Measurements from ENCODE around the gene TAF1.
"Not testable (repeated sequence)": the region's sequence is repeated elsewhere in the genome, so short reads cannot be mapped to it uniquely, and the experiment has no call there.

Gene TAF1

DNA sequence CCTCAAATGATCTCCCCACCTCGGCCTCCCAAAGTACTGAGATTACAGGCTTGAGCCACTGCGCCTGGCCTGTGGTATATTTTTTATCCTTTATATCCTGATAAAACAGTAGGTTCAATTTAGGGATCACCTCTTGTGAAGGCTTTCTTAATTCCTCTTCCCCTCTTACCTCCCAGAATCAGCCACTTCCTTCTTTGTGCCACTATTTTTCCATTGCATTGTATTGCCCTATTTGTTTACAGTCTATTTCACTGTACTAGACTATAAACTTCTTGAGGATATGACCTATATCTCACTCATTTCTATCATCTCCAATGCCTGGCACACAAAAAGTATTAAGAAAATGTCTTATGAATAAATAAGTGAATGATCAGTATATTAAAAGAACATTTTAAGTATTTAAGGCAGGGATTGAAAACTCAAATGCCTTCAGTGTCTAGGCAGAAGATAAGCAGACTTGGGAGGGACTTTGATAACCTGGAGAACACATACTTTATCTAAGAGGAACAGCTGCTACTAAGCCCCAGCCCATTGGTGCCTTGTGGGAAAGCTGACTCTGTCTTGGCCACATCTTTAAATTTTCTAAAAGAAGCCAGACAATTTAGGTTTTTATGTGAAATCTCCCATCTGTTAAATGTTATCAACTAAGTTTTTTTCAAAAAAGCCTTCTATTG, 84.4 kb downstream of the TAF1 start:
- H3K4me1 ChIP-seq (ENCODE audit: control insufficient read depth in 2 of 2, insufficient read depth in 1 of 2, low read depth in 1 of 2, low read length in 2 of 2), result no peaks in the 10 kb centered on the region
- no peak overlapping the region for H2BK120ac ChIP-seq (ENCODE audit: low read depth, low read length)
- H2AFZ ChIP-seq (ENCODE audit: low read length), result no peak overlapping the region
- H2BK15ac ChIP-seq (ENCODE audit: low read length), result no peak overlapping the region
- no peak overlapping the region for H3K27ac ChIP-seq (replicated peaks; ENCODE audit: low read length)
- WGBS, 2 donors (ENCODE audit: extremely low coverage in 2 of 2, insufficient read length in 2 of 2, insufficient replicate concordance in 1 of 2), result no CpG with 5 or more reads among the region's 2 CpGs
- H4K91ac ChIP-seq (ENCODE audit: low read depth, low read length, poor library complexity), result no peak overlapping the region
- no peak overlapping the region for H2BK12ac ChIP-seq (ENCODE audit: low read length)
- no peak overlapping the region for H2AK5ac ChIP-seq (ENCODE audit: low read depth, low read length)
- no peak overlapping the region for H3K14ac ChIP-seq (ENCODE audit: low read length)
- no peak overlapping the region for H3K18ac ChIP-seq (ENCODE audit: low read length)
- H3K4ac ChIP-seq (ENCODE audit: low read length), result no peak overlapping the region
- no peaks in the 10 kb centered on the region for H3K27me3 ChIP-seq (ENCODE audit: control insufficient read depth in 3 of 3, insufficient read depth in 3 of 3, low read depth in 1 of 3, low read length in 3 of 3)
- H3K79me1 ChIP-seq (ENCODE audit: low read depth, low read length), result no peaks in the 10 kb centered on the region
- no peak overlapping the region for H3K23ac ChIP-seq (ENCODE audit: low read depth, low read length, poor library complexity)
- no peak for DNase-seq (ENCODE audit: low spot score)
- peaks cover 2 to 65% of the 10 kb centered on the region in 2 donors for H3K36me3 ChIP-seq (replicated peaks in 1 of 2; ENCODE audit: control insufficient read depth in 2 of 2, insufficient read depth in 2 of 2, low read length in 2 of 2)
- H3K9me3 ChIP-seq (replicated peaks in 1 of 2; ENCODE audit: control insufficient read depth in 2 of 2, insufficient read depth in 1 of 2, low read depth in 1 of 2, low read length in 2 of 2), result no peaks in the 10 kb centered on the region
- no peak overlapping the region for H3K9ac ChIP-seq (ENCODE audit: low read depth, low read length, poor library complexity)
- H3K4me2 ChIP-seq (ENCODE audit: insufficient read depth, low read length, poor library complexity, severe bottlenecking), result no peak overlapping the region
- no peak overlapping the region for H4K8ac ChIP-seq (ENCODE audit: low read depth, low read length)
- H2BK5ac ChIP-seq (ENCODE audit: low read length), result no peak overlapping the region
- no peak overlapping the region for H3K4me3 ChIP-seq (ENCODE audit: low read length in 2 of 2)

GRCh38 chrX:71451518-71451917, 85.4 kb downstream of the TAF1 start:
- H3K9ac ChIP-seq (ENCODE audit: low read depth, low read length, poor library complexity); H3K14ac ChIP-seq (ENCODE audit: low read length); H3K23ac ChIP-seq (ENCODE audit: low read depth, low read length, poor library complexity); H3K4ac ChIP-seq (ENCODE audit: low read length); H3K18ac ChIP-seq (ENCODE audit: low read length); H2BK120ac ChIP-seq (ENCODE audit: low read depth, low read length); H3K27me3 ChIP-seq (ENCODE audit: control insufficient read depth in 3 of 3, insufficient read depth in 3 of 3, low read depth in 1 of 3, low read length in 3 of 3); H3K4me2 ChIP-seq (ENCODE audit: insufficient read depth, low read length, poor library complexity, severe bottlenecking); H3K79me1 ChIP-seq (ENCODE audit: low read depth, low read length); H2BK5ac ChIP-seq (ENCODE audit: low read length); H2BK12ac ChIP-seq (ENCODE audit: low read length); H2BK15ac ChIP-seq (ENCODE audit: low read length); H4K91ac ChIP-seq (ENCODE audit: low read depth, low read length, poor library complexity); H3K4me3 ChIP-seq (ENCODE audit: low read length in 2 of 2); H3K4me1 ChIP-seq (ENCODE audit: control insufficient read depth in 2 of 2, insufficient read depth in 1 of 2, low read depth in 1 of 2, low read length in 2 of 2); H3K9me3 ChIP-seq (replicated peaks in 1 of 2; ENCODE audit: control insufficient read depth in 2 of 2, insufficient read depth in 1 of 2, low read depth in 1 of 2, low read length in 2 of 2); DNase-seq (ENCODE audit: low spot score); H2AK5ac ChIP-seq (ENCODE audit: low read depth, low read length); H4K8ac ChIP-seq (ENCODE audit: low read depth, low read length); H2AFZ ChIP-seq (ENCODE audit: low read length); H3K27ac ChIP-seq (replicated peaks; ENCODE audit: low read length): not testable (repeated sequence)
- WGBS, 2 donors (ENCODE audit: extremely low coverage in 2 of 2, insufficient read length in 2 of 2, insufficient replicate concordance in 1 of 2), result no CpG with 5 or more reads among the region's 6 CpGs
- H3K36me3 ChIP-seq (replicated peaks in 1 of 2; ENCODE audit: control insufficient read depth in 2 of 2, insufficient read depth in 2 of 2, low read length in 2 of 2), result peaks cover 4 to 66% of the 10 kb centered on the region in 2 donors

DNA sequence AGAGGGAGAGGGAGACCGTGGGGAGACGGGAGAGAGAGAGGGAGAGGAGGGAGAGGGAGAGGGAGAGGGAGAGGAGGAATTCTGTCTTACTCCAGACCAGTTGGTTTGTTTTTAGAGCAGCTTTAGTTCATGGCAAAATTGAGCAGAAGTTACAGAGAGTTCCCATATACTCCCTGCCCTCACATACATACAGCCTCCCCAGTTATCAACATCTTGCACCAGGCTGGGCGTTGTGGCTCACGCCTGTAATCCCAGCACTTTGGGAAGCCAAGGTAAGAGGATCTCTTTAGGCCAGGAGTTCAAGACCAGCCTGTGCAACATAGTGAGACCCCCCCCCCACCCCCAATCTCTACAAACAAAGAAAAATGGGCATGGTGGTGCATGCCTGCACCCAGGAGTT, 86.9 kb downstream of the TAF1 start:
- H3K4me3 ChIP-seq (ENCODE audit: low read length in 2 of 2), result no peak overlapping the region
- no peak overlapping the region for H3K4me2 ChIP-seq (ENCODE audit: insufficient read depth, low read length, poor library complexity, severe bottlenecking)
- H2AFZ ChIP-seq (ENCODE audit: low read length), result no peak overlapping the region
- H3K4me1 ChIP-seq (ENCODE audit: control insufficient read depth in 2 of 2, insufficient read depth in 1 of 2, low read depth in 1 of 2, low read length in 2 of 2), result no peaks in the 10 kb centered on the region
- peaks cover 4 to 65% of the 10 kb centered on the region in 2 donors for H3K36me3 ChIP-seq (replicated peaks in 1 of 2; ENCODE audit: control insufficient read depth in 2 of 2, insufficient read depth in 2 of 2, low read length in 2 of 2)
- H3K9ac ChIP-seq (ENCODE audit: low read depth, low read length, poor library complexity), result no peak overlapping the region
- no peaks in the 10 kb centered on the region for H3K27me3 ChIP-seq (ENCODE audit: control insufficient read depth in 3 of 3, insufficient read depth in 3 of 3, low read depth in 1 of 3, low read length in 3 of 3)
- H3K79me1 ChIP-seq (ENCODE audit: low read depth, low read length), result no peaks in the 10 kb centered on the region
- H2BK120ac ChIP-seq (ENCODE audit: low read depth, low read length), result no peak overlapping the region
- H2AK5ac ChIP-seq (ENCODE audit: low read depth, low read length), result no peak overlapping the region
- H2BK12ac ChIP-seq (ENCODE audit: low read length), result no peak overlapping the region
- no peak overlapping the region for H4K8ac ChIP-seq (ENCODE audit: low read depth, low read length)
- no peak overlapping the region for H3K27ac ChIP-seq (replicated peaks; ENCODE audit: low read length)
- no peak overlapping the region for H4K91ac ChIP-seq (ENCODE audit: low read depth, low read length, poor library complexity)
- WGBS, 2 donors (ENCODE audit: extremely low coverage in 2 of 2, insufficient read length in 2 of 2, insufficient replicate concordance in 1 of 2), result no CpG with 5 or more reads among the region's 4 CpGs
- no peak for DNase-seq (ENCODE audit: low spot score)
- H2BK15ac ChIP-seq (ENCODE audit: low read length), result no peak overlapping the region
- H3K9me3 ChIP-seq (replicated peaks in 1 of 2; ENCODE audit: control insufficient read depth in 2 of 2, insufficient read depth in 1 of 2, low read depth in 1 of 2, low read length in 2 of 2), result no peaks in the 10 kb centered on the region
- H3K4ac ChIP-seq (ENCODE audit: low read length), result no peak overlapping the region
- H3K23ac ChIP-seq (ENCODE audit: low read depth, low read length, poor library complexity), result no peak overlapping the region
- H2BK5ac ChIP-seq (ENCODE audit: low read length), result no peak overlapping the region
- no peak overlapping the region for H3K18ac ChIP-seq (ENCODE audit: low read length)
- no peak overlapping the region for H3K14ac ChIP-seq (ENCODE audit: low read length)

- H2BK120ac ChIP-seq (ENCODE audit: low read depth, low read length), result no peak overlapping the region
- WGBS, 2 donors (ENCODE audit: extremely low coverage in 2 of 2, insufficient read length in 2 of 2, insufficient replicate concordance in 1 of 2), result no CpG with 5 or more reads among the region's 3 CpGs
- no peak overlapping the region for H3K4ac ChIP-seq (ENCODE audit: low read length)
- H3K18ac ChIP-seq (ENCODE audit: low read length), result no peak overlapping the region
- DNase-seq (ENCODE audit: low spot score), result no peak
- no peak overlapping the region for H3K4me2 ChIP-seq (ENCODE audit: insufficient read depth, low read length, poor library complexity, severe bottlenecking)
- H2AFZ ChIP-seq (ENCODE audit: low read length), result no peak overlapping the region
- H3K27ac ChIP-seq (replicated peaks; ENCODE audit: low read length), result no peak overlapping the region
- no peaks in the 10 kb centered on the region for H3K27me3 ChIP-seq (ENCODE audit: control insufficient read depth in 3 of 3, insufficient read depth in 3 of 3, low read depth in 1 of 3, low read length in 3 of 3)
- H3K4me3 ChIP-seq (ENCODE audit: low read length in 2 of 2), result no peak overlapping the region
- H3K4me1 ChIP-seq (ENCODE audit: control insufficient read depth in 2 of 2, insufficient read depth in 1 of 2, low read depth in 1 of 2, low read length in 2 of 2), result no peaks in the 10 kb centered on the region
- H3K9me3 ChIP-seq (replicated peaks in 1 of 2; ENCODE audit: control insufficient read depth in 2 of 2, insufficient read depth in 1 of 2, low read depth in 1 of 2, low read length in 2 of 2), result no peaks in the 10 kb centered on the region
- H2BK12ac ChIP-seq (ENCODE audit: low read length), result no peak overlapping the region
- no peak overlapping the region for H4K8ac ChIP-seq (ENCODE audit: low read depth, low read length)
- H2AK5ac ChIP-seq (ENCODE audit: low read depth, low read length), result no peak overlapping the region
- H3K14ac ChIP-seq (ENCODE audit: low read length), result no peak overlapping the region
- no peak overlapping the region for H4K91ac ChIP-seq (ENCODE audit: low read depth, low read length, poor library complexity)
- no peaks in the 10 kb centered on the region for H3K79me1 ChIP-seq (ENCODE audit: low read depth, low read length)
- peaks cover 8 to 71% of the 10 kb centered on the region in 2 donors for H3K36me3 ChIP-seq (replicated peaks in 1 of 2; ENCODE audit: control insufficient read depth in 2 of 2, insufficient read depth in 2 of 2, low read length in 2 of 2)
- H3K9ac ChIP-seq (ENCODE audit: low read depth, low read length, poor library complexity), result no peak overlapping the region
- H2BK15ac ChIP-seq (ENCODE audit: low read length), result no peak overlapping the region
- H2BK5ac ChIP-seq (ENCODE audit: low read length), result no peak overlapping the region
- no peak overlapping the region for H3K23ac ChIP-seq (ENCODE audit: low read depth, low read length, poor library complexity)
Measured at GRCh38 chrX:71454222-71454621, 88.1 kb downstream of the TAF1 start.
